NOMO-1 (cell line): ENCODE results near the gene LRRN2.
"Not testable (repeated sequence)": the region's sequence is repeated elsewhere in the genome, so short reads cannot be mapped to it uniquely, and the experiment has no call there.

Experiments
- DNase-seq, 2 experiments: peaks; one replicate each; lab custom pipeline; 2025; ENCODE audit not compliant: unreplicated experiment in 2 of 2; lab: John Stamatoyannopoulos, UW

LRRN2 gene

DNA sequence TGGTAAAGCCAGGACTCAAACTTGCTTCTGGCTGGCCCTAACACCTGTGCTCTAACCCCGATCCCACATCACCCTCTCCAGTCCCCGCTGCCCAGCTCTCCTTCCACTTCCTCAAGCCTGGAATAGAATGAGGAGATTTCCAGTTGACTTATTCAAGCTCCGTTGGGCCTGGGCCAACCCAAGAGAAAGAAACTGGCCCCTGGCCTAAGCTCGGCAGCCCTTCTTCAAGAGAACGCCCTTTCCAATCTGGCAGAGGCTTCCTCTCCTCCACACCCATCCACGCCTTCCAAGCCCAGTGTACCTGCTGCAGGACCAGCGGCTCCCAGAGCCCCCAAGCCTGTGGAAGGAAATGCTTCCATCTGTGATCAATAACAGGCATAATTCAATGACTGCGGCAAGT lies 51.9 kb downstream of the LRRN2 start:
- no peak for DNase-seq

DNA sequence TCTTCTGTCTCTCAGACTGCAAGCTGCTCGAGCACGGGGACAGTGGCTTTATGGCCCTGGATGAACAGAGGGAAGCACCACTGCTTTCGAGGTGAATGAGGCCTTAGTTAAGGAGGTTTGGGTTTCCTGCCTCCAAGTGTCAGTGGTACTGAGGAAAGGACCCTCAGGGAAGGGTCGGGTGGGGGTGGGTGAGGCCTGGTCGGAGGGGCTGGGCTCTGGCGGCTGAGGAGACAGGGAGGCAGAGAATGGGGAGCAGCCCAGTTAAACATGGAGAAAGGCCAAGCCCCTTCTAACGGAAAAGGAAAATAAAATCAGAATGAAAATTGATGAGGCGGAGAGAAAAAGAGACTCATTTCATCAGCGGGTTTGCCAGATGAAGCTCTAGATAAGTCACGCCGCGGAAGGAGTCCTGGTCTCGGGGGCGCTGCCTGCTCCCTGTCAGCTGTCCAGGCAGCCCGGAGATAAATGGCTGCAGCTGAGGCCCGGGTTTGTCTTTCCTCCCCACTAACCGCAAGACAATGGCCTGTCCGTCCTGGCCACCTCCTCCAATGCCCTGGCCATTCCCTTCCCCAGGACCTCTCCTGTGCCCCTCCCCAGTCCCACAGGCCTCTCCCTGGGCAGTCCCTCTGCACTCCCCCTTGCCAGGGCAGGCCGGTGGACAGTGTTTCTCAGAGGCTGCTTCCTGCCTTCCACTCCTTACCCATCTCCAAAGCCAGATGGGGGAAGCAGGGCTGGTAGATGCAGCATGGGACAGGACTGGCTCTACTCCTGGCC lies 55.2 kb downstream of the LRRN2 start:
- no peak for DNase-seq

DNA sequence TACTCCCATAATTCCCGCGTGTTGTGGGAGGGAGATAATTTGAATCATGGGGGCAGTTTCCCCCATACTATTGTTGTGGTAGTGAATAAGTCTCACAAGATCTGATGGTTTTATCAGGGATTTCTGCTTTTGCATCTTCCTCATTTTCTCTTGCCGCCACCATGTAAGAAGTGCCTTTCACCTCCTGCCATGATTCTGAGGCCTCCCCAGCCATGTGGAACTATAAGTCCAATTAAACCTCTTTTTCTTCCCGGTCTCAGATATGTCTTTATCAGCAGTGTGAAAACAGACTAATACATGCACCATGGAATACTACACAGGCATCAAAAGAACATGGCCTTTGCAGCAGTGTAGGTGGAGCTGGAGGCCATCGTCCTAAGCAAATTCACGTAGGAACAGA lies 56.1 kb downstream of the LRRN2 start:
- not testable (repeated sequence) for DNase-seq

DNA sequence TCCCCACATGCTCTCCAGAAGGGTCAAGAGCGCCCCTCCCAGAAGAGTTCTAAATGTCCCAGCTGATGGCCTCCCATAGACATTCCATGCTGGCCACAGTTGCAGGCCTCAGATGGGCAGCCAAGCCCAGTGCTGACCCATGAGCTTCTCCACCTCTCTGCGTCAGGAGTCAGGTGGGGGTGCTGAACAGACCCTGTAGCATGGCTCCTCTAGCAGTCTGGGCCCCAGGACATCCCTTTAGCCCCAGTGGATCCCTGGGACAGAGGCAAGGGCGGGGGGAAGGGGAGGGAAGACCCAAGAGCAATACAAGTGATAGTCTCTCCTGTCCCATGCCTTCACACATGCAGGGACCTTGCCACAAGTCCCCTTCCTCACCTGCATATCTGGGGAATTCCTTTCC lies 56.7 kb downstream of the LRRN2 start:
- DNase-seq, result no peak

DNA sequence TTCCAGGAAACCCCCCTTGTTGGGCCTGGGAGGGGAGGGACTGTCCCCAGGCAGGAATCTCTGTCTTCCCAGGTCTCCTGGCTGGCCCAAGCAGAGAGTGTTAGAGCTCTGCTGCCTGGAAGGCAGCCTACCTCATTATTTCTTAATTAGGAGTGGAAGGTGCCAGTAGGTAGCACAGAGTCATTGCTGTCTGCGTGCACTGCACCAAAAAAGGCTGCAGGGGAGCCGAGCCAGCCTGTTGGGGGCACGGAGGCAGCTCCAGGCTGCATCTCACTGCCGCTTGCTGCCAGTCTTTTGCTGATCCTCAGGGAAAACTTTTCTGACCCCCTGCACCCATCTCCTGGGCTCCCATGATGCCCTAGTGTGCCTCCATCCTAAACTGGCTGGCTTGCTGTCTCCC lies 58.1 kb downstream of the LRRN2 start:
- DNase-seq, result no peak

DNA sequence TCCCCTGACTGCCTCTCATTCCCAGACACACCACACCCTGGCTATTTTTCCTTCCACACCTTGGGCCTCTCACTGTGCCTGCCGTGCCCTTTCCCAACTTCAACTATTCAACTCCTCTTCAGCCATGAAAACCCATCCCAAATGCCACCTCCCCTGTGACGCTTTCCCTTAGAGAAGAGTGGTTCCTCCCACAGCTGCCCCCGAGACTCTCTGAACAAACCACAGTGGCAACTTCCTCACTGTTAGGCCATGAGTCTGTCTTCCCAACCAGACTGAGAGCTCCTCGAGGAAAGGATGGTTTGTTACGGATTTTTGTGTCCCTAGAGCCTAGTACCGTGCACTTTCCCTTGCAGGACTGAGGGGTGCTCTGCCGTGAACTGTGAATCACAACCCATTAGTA lies 59.2 kb downstream of the LRRN2 start:
- no peak for DNase-seq

DNA sequence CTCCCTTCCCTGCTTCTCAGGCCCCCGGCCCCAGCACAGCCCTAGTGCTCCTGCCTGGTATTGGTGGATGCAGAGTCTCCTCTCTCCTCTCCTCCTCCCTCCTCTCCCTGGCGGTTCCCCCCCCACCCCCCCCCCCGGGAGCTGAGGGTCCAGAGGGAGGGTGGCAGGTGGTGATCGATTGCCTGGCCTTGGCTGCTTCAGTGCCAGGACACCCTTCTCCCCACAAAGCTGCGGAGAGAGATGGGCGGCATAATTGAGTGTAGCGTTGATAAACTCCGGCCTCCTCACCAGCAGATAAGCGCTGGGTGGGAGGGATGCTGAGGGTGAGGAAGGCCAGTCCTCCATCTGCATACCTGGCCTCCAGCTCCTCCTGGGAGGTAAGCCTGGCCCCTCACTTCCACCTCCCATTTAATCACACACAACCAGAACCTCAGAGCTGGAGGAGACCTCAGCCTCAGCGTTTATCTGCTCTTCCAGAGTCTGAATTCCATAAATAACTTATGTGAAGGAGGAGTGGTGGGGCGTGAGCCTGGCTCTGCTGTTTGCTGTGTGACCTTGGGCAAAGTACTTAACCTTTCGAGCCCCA lies 60.8 kb downstream of the LRRN2 start:
- no peak for DNase-seq

DNA sequence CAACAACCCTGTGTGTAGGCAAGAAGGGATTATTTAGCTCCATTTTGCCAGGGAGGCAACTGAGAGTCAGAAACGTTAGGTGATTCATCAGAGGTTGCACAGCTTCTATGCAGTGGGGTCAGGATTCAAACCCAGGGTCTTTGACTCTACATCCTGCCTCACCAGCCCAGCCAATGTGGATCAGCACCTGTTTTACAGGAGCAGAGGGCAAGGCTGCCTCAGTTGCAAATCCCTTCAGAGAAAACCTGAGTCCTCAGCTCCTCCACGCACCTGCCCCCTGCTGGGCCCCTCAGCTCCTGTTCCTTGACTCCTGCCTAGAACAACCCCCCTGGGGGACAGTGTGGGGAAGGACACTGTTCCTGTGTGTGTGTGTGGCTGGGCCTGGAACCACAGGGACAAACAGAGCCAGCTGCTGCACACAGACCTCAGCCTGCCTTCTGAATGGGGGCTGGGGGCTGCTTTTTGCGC lies 61.6 kb downstream of the LRRN2 start:
- DNase-seq, result no peak

DNA sequence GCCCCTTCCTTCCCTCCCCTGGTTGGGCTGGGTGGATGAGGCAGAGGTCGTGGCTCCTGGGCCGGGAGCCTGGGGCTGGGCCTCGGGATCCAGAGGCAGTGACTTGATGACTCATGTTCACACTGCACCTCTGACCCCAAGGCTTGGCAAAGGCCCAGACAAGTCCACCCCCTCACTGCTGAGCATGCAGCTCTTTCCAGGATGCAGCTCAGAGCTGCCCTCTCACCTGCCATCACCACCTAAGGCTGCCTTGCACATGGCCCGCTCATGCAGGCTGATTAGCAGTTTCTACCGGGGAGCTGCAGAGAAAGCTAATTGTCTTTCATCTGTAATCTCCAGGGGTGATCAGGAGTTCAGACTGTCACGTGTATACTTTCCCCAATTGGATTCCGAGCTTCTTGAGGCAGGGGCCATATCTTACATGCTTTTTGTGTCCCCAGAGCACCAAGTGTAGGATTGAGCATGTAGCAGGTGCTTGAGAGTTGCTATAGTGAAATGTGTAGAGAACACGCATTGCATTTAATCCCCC lies 62.1 kb downstream of the LRRN2 start:
- no peak for DNase-seq

DNA sequence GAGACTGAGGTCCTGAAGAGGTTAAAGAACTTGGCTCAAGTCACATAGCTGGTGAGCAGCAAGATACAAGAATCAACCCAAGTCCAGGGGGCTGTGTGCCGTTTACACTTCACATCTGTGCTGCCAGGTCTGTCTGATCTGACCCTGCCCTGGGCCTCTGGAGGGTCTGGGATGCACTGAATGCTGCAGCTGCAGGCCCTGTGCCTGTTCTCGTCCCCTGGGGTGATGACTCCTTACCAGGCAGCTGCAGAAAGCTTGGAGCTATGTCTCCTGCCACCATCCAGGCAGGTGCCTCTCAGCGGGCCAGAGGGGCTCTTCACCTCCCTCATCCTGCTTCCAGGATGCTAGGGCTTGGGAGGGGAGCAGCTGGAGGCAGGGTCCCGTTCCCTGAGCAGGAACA lies 63.5 kb downstream of the LRRN2 start:
- no peak for DNase-seq

DNA sequence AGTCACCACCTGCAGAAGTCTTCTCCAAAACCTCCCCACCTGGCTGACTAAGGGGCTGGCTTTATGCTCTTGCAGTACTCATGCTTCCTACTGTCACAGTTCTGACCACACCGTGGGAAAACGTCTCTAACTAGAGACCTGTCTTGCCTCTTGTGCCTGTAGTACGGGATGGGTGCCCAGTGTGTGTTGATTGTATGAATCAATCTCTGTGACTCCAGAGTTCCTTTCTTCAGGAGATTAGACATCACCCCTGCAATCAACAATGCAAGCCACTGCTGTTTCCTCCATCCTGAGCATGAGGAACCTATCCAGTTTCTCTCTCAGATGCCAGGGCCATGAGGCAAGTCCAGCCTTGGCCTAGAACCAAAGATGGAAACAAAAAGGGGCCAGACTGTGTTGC lies 64.1 kb downstream of the LRRN2 start:
- DNase-seq, result no peak

DNA sequence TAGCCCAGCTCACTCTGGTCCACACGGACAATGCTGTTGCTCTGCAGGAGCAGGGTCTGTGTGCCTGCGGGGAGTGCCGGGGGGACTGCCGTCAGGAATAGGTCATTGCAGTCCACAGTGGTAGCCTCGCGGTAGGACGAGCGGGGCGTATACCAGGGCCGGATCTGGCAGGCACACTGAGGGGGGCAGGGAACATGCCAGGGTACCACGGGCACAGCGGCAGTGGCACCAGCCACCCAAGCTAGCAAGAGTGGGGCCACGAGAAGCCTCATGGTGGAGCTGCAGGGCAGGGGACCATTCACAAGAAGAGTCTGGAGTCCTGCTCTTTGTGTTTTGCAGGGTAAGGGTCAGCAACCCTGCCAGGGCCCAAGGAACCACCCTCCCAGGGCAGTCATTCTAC lies 65.8 kb downstream of the LRRN2 start:
- DNase-seq, result no peak

DNA sequence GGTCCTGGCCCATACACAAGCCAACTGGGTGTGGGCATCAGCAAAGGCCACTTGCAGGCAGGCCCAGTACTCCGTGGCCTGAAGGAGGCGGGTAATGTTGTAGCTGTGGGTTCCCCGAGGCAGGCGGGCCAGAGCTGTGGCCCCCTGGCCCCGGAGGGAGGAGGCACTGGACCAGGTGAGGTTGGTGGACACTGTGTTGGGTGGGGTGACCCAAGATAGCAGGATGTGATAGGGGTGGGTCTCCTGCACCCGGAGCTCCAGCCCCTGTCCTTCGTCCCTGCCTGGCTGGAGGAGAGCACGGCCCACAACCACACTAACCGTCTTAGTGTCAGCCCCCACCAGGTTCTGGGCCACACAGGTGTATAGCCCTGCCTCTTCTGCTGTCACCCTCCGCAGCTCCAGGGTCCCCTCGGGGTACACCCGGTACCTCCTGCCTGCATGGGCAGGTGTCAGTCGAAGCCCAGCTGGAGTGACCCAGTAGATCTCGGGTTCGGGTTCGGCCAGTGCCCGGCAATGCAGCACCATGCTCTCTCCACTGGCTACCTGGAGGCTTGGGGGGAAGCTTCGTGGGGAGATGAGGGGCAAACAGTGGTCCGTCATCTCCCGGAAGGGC lies 67.3 kb downstream of the LRRN2 start:
- DNase-seq, result no peak

DNA sequence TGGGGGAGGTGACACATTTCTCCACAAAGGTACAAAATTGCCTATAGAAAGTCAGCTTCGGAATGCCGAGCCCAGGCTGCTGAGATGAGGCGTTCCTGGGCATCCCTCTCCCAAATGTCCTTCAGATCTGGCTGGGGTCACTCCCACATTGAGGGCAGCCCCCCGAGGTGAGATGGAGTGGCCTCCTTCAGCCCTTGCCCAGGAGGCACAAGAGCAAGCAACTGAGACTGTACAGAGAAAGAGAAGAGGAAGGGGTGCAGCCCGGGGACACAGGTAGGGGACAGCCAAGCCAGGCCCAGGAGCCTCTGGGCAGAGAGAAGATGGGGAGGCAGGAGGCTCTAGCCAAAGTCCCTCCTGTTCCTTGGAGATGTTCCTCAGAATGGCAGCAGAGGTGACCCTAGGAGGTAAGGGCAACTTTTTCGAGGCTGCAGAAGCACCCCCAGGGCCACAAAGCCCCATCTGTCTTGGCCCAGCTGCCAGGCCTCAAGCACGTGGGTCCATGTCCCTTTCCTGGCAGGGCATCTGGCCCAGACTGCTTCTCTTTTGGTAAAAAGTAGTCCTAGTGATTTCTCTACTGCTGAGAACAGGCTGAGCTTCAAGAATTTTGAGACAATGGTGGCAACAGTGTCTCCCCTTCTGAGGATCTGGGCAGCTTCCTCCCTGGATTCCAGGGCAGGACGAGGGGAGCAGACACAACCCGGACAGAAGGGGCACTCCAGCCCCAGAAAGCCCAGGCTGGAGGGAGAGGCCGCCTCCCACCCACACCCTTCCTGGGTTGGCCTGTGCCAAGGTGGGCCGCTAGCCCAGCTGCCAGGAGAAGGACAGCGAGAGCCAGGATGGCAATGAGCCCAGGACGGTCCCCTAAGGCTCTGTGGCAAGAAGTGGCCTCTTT lies 68.0 kb downstream of the LRRN2 start:
- DNase-seq, result no peak

DNA sequence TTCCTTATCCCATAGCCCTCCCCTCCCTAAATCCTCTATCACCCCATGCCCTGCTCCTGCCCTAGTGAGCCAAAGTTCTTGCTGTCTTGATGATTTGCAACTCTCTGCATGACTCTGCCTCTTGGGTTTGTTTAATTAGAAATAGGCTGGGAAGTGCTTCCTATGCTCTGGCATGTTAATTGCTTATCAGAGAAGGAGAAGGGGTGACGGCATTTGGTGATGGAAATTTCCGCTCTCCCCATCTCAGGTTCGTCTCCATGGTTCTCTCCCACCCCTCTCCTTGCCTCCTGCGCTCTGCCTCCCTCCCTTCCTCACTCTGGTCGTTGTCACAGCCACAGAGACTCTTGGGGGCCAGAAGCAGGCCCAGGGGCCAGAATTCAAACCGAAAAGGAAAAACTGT lies 68.9 kb downstream of the LRRN2 start:
- no peak for DNase-seq

DNA sequence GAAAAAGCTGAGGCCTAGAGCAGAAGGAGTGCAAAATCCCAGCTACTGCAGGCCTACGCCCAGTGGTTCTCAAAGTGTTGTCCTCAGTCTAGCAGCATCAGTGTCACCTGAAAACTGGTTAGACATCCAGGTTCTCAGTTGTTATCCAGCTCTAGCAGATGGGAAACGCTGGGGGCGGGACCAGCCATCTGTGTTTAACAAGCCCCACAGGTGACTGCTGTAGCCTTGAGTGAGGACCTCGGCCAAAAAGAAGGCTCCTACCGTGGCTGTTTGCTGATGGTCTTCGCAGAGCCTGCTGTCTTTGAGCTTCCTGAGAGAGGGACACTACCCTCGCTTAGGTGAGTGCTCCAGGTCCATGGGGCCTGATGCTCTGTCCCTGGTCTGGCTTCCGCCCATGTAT lies 69.7 kb downstream of the LRRN2 start:
- no peak for DNase-seq

DNA sequence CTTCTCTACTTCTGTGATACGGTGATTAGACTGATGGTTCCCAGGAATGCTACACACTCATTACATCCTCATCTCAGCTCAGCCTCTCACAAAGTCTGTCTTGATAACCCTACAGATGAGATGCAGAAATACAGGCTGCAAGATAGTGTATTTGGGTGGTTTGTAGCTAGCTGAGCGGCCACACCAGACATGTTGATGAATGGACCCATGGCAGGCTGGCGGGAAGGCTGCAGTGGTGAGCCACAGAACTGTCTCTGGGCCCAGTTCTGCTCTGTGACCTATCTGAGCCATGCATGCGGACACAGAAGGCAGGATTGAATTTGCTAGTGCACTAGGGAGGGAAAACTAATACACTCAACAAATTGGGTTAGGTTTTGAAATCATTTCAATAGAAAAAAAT lies 71.9 kb downstream of the LRRN2 start:
- no peak for DNase-seq

DNA sequence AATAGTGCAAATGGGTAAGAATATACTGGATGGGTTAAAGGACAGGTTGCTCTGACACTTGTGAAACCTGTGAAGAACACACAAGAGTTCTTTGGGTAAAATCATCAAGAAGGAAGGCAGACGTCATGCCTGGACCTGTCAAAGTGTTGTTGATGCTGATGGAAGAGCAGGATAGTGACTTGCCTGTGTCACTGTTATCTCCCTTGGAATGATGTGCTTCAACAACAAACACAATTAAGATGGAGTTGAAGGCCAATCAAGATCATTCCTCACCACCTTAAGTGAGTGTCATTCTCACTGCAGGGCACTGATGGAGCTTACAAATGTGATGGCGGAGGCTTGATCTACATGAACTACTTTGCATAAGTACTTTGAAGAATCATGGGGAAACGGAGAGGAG lies 73.2 kb downstream of the LRRN2 start:
- DNase-seq, result no peak

DNA sequence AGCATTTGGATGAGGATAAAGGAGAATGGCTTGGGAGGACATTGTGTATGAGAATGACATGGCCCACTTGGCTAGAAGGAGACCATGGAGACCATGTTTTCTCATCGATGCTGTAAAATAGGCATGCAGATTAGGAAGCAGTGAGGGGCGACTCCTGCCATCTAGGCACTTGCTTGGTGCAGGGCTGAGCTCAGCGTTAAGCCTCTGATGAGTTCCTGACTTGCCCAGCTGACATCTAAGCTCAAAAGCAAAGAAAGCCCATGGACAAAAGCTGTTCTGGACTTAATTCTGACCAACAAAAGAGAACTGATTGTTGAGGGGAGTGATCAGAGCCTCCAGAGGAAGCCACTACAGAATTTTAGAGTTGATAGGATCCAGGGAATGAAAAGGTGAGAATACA lies 74.5 kb downstream of the LRRN2 start:
- no peak for DNase-seq

DNA sequence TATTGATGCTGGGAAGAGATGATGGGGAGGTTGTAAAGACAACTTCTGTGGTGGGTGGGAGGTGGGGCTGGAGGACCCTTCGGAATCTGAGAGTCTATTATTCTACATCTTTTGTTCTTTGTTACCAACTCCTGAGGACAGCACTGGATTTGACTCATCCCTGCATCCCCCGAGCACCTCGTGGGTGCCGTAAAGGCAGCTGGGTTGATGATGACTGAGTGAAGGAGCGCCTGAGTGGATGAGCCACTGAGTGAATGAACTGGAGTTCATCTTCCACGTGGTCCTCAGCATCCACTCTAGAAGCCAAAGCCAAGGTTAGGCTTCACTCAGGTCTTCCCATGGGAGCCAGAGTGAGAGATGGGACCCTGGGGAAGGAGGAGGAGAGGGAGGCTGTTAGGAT lies 77.6 kb downstream of the LRRN2 start:
- DNase-seq, result no peak

DNA sequence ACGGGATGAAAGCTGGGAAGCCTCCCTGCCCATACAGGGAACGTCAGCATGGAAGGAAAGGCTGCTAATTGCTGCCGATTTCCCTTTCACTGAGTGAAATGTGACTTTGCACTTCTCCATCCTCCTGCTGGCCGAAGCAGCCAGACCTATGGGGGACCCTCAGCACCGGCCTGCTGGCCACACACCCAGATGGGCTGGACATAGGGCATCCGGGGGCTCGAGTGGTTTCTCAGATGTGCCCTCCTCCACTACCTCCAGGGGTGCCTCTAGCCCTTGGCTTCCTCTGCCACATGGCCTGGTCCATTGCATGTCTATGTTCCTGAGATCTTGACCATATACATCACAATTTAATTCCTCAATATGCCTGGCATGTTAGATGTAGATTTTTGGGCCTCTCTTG lies 79.7 kb downstream of the LRRN2 start:
- DNase-seq, result no peak
